ENCODE results near the gene U2AF1.
"Not testable (repeated sequence)": the region's sequence is repeated elsewhere in the genome, so short reads cannot be mapped to it uniquely, and the experiment has no call there.

The U2AF1 gene

DNA sequence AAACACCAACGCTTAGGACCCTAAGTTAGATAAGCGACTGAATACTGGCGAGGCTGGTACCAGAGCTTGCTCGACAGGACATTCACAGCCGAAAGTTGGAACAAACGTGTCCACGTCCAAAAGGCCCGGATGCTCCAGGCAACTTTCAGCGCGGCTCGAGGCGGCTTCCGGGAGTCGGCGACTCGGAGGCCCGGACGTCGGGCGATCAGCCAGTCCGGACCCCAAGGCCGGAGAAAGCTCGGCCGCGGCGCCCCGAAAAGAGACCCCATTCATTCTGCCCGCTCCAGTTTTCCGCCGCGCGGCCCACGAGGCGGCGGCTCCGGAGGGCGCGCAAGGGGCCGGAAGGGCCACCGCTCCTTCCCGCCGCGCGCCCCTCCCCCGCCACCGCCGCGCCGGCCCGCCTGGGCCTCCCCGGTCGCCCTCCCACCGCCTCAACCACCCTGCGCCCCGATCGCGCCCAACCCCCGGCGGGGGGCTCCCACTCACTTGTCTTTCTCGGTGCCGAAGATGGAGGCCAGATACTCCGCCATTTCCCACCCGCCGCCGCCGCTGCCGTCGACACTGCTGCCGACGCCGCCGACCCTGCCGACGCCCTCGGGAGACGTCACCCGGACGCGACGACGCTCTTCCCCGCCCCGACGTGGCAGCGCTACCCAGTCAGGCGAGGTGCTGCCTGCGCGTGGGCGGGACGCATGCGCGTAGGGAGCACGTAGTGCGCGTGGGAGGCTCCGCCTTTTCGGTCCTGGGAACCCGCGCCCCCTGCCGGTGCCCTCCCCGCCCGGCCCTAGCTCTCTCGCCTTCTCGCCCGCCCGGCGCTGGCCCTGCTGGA is at the start of gene U2AF1:
Gene U2AF1, minus strand, starts transcription at position 606 of the 829 bp plus-strand sequence. Its CDS starts 76 bp downstream, at position 530.
- H3K4me1 ChIP-seq (ENCODE audit: control insufficient read depth in 2 of 2, insufficient read depth in 2 of 2, low read length in 2 of 2); H3K36me3 ChIP-seq (ENCODE audit: control insufficient read depth in 2 of 2, insufficient read depth in 2 of 2, low read length in 2 of 2); H3K9ac ChIP-seq (ENCODE audit: low read depth in 1 of 2, low read length in 2 of 2); H3K27me3 ChIP-seq (ENCODE audit: control insufficient read depth in 2 of 2, insufficient read depth in 2 of 2, low read length in 2 of 2); H3K9me3 ChIP-seq (ENCODE audit: control insufficient read depth in 2 of 2, low read length in 2 of 2): not testable (repeated sequence)
- peak within 1 kb of the TSS in 1 of 2 donors; percentile 32 for H3K27ac ChIP-seq (ENCODE audit: low read depth in 2 of 2, low read length in 2 of 2)
- H3K4me3 ChIP-seq (ENCODE audit: low read length in 2 of 2): peak within 1 kb of the TSS in 1 of 2 donors; percentile 69

- not testable (repeated sequence) for H3K4me3 ChIP-seq (ENCODE audit: low read length in 2 of 2); H3K36me3 ChIP-seq (ENCODE audit: control insufficient read depth in 2 of 2, insufficient read depth in 2 of 2, low read length in 2 of 2); H3K27ac ChIP-seq (ENCODE audit: low read depth in 2 of 2, low read length in 2 of 2); H3K4me1 ChIP-seq (ENCODE audit: control insufficient read depth in 2 of 2, insufficient read depth in 2 of 2, low read length in 2 of 2); H3K27me3 ChIP-seq (ENCODE audit: control insufficient read depth in 2 of 2, insufficient read depth in 2 of 2, low read length in 2 of 2); H3K9me3 ChIP-seq (ENCODE audit: control insufficient read depth in 2 of 2, low read length in 2 of 2); H3K9ac ChIP-seq (ENCODE audit: low read depth in 1 of 2, low read length in 2 of 2)
Observed at GRCh38 chr21:43153601-43154000, 46.2 kb upstream of the U2AF1 start.

DNA sequence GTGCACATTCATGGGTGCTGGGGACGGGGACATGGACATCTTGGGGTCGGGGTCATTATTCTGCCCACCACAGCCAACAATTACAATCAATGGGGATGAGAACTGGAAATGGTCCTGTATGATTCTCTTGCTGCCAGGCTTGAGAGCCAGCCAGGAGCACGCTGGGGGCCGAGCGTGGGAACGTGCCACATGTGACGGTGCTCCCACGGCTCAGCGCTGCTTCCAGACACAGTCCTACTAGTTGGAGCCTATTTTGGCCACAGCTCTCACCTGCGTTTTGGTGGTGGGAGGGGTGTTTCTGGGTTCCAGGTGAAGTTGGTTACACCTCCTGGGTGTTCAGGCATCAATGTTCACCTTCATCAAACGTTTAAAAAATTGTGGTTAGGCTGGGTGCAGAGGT is 42.0 kb upstream of the U2AF1 start:
- H3K36me3 ChIP-seq (ENCODE audit: control insufficient read depth in 2 of 2, insufficient read depth in 2 of 2, low read length in 2 of 2); H3K27me3 ChIP-seq (ENCODE audit: control insufficient read depth in 2 of 2, insufficient read depth in 2 of 2, low read length in 2 of 2); H3K9me3 ChIP-seq (ENCODE audit: control insufficient read depth in 2 of 2, low read length in 2 of 2): not testable (repeated sequence)

GRCh38 chr21:43147999-43148398 is 40.6 kb upstream of the U2AF1 start:
- not testable (repeated sequence) for H3K27ac ChIP-seq (ENCODE audit: low read depth in 2 of 2, low read length in 2 of 2); H3K36me3 ChIP-seq (ENCODE audit: control insufficient read depth in 2 of 2, insufficient read depth in 2 of 2, low read length in 2 of 2); H3K4me1 ChIP-seq (ENCODE audit: control insufficient read depth in 2 of 2, insufficient read depth in 2 of 2, low read length in 2 of 2); H3K4me3 ChIP-seq (ENCODE audit: low read length in 2 of 2); H3K27me3 ChIP-seq (ENCODE audit: control insufficient read depth in 2 of 2, insufficient read depth in 2 of 2, low read length in 2 of 2); H3K9me3 ChIP-seq (ENCODE audit: control insufficient read depth in 2 of 2, low read length in 2 of 2); H3K9ac ChIP-seq (ENCODE audit: low read depth in 1 of 2, low read length in 2 of 2)

More for the DNA sequence above, 42.0 kb upstream of the U2AF1 start:
- not testable (repeated sequence) for H3K4me3 ChIP-seq (ENCODE audit: low read length in 2 of 2); H3K9ac ChIP-seq (ENCODE audit: low read depth in 1 of 2, low read length in 2 of 2); H3K27ac ChIP-seq (ENCODE audit: low read depth in 2 of 2, low read length in 2 of 2); H3K4me1 ChIP-seq (ENCODE audit: control insufficient read depth in 2 of 2, insufficient read depth in 2 of 2, low read length in 2 of 2)

GRCh38 chr21:43146637-43147036 is 39.3 kb upstream of the U2AF1 start:
- H3K4me3 ChIP-seq (ENCODE audit: low read length in 2 of 2); H3K9ac ChIP-seq (ENCODE audit: low read depth in 1 of 2, low read length in 2 of 2); H3K27ac ChIP-seq (ENCODE audit: low read depth in 2 of 2, low read length in 2 of 2); H3K9me3 ChIP-seq (ENCODE audit: control insufficient read depth in 2 of 2, low read length in 2 of 2); H3K4me1 ChIP-seq (ENCODE audit: control insufficient read depth in 2 of 2, insufficient read depth in 2 of 2, low read length in 2 of 2); H3K36me3 ChIP-seq (ENCODE audit: control insufficient read depth in 2 of 2, insufficient read depth in 2 of 2, low read length in 2 of 2); H3K27me3 ChIP-seq (ENCODE audit: control insufficient read depth in 2 of 2, insufficient read depth in 2 of 2, low read length in 2 of 2): not testable (repeated sequence)

DNA sequence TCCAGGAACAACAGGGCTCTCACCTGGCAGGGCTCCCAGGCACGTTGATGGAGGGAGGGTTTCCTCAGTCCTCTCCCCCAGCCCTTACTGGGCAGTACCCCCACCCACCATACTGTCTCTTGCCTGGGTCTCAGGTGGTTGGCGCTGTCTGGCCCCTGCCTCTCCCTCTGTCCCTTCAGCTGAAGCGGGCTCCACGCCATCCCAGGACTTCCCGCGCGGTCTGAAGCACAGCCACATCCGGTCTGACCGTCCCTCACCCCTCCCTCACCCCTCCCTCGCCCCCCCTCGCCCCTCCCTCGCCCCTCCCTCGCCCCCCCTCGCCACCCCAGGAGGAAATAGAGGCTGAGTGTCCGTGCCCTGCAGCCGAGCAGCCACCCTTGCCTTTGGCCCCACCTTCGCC is 34.0 kb upstream of the U2AF1 start:
- not testable (repeated sequence) for H3K4me1 ChIP-seq (ENCODE audit: control insufficient read depth in 2 of 2, insufficient read depth in 2 of 2, low read length in 2 of 2)

GRCh38 chr21:43138944-43139343 is 31.6 kb upstream of the U2AF1 start:
- H3K4me1 ChIP-seq (ENCODE audit: control insufficient read depth in 2 of 2, insufficient read depth in 2 of 2, low read length in 2 of 2); H3K36me3 ChIP-seq (ENCODE audit: control insufficient read depth in 2 of 2, insufficient read depth in 2 of 2, low read length in 2 of 2); H3K9me3 ChIP-seq (ENCODE audit: control insufficient read depth in 2 of 2, low read length in 2 of 2); H3K4me3 ChIP-seq (ENCODE audit: low read length in 2 of 2); H3K27ac ChIP-seq (ENCODE audit: low read depth in 2 of 2, low read length in 2 of 2); H3K27me3 ChIP-seq (ENCODE audit: control insufficient read depth in 2 of 2, insufficient read depth in 2 of 2, low read length in 2 of 2); H3K9ac ChIP-seq (ENCODE audit: low read depth in 1 of 2, low read length in 2 of 2): not testable (repeated sequence)

More for the DNA sequence above, 34.0 kb upstream of the U2AF1 start:
- H3K27me3 ChIP-seq (ENCODE audit: control insufficient read depth in 2 of 2, insufficient read depth in 2 of 2, low read length in 2 of 2); H3K9ac ChIP-seq (ENCODE audit: low read depth in 1 of 2, low read length in 2 of 2); H3K9me3 ChIP-seq (ENCODE audit: control insufficient read depth in 2 of 2, low read length in 2 of 2); H3K4me3 ChIP-seq (ENCODE audit: low read length in 2 of 2); H3K36me3 ChIP-seq (ENCODE audit: control insufficient read depth in 2 of 2, insufficient read depth in 2 of 2, low read length in 2 of 2); H3K27ac ChIP-seq (ENCODE audit: low read depth in 2 of 2, low read length in 2 of 2): not testable (repeated sequence)

GRCh38 chr21:43134520-43134919 is 27.1 kb upstream of the U2AF1 start:
- H3K27me3 ChIP-seq (ENCODE audit: control insufficient read depth in 2 of 2, insufficient read depth in 2 of 2, low read length in 2 of 2): not testable (repeated sequence)

GRCh38 chr21:43130094-43130493 is 22.7 kb upstream of the U2AF1 start:
- not testable (repeated sequence) for H3K36me3 ChIP-seq (ENCODE audit: control insufficient read depth in 2 of 2, insufficient read depth in 2 of 2, low read length in 2 of 2); H3K9me3 ChIP-seq (ENCODE audit: control insufficient read depth in 2 of 2, low read length in 2 of 2); H3K4me3 ChIP-seq (ENCODE audit: low read length in 2 of 2); H3K27ac ChIP-seq (ENCODE audit: low read depth in 2 of 2, low read length in 2 of 2); H3K4me1 ChIP-seq (ENCODE audit: control insufficient read depth in 2 of 2, insufficient read depth in 2 of 2, low read length in 2 of 2); H3K9ac ChIP-seq (ENCODE audit: low read depth in 1 of 2, low read length in 2 of 2); H3K27me3 ChIP-seq (ENCODE audit: control insufficient read depth in 2 of 2, insufficient read depth in 2 of 2, low read length in 2 of 2)

More at GRCh38 chr21:43134520-43134919, 27.1 kb upstream of the U2AF1 start:
- not testable (repeated sequence) for H3K4me3 ChIP-seq (ENCODE audit: low read length in 2 of 2); H3K4me1 ChIP-seq (ENCODE audit: control insufficient read depth in 2 of 2, insufficient read depth in 2 of 2, low read length in 2 of 2); H3K27ac ChIP-seq (ENCODE audit: low read depth in 2 of 2, low read length in 2 of 2); H3K36me3 ChIP-seq (ENCODE audit: control insufficient read depth in 2 of 2, insufficient read depth in 2 of 2, low read length in 2 of 2); H3K9ac ChIP-seq (ENCODE audit: low read depth in 1 of 2, low read length in 2 of 2); H3K9me3 ChIP-seq (ENCODE audit: control insufficient read depth in 2 of 2, low read length in 2 of 2)

- not testable (repeated sequence) for H3K4me1 ChIP-seq (ENCODE audit: control insufficient read depth in 2 of 2, insufficient read depth in 2 of 2, low read length in 2 of 2); H3K4me3 ChIP-seq (ENCODE audit: low read length in 2 of 2); H3K36me3 ChIP-seq (ENCODE audit: control insufficient read depth in 2 of 2, insufficient read depth in 2 of 2, low read length in 2 of 2); H3K9me3 ChIP-seq (ENCODE audit: control insufficient read depth in 2 of 2, low read length in 2 of 2); H3K27me3 ChIP-seq (ENCODE audit: control insufficient read depth in 2 of 2, insufficient read depth in 2 of 2, low read length in 2 of 2); H3K9ac ChIP-seq (ENCODE audit: low read depth in 1 of 2, low read length in 2 of 2); H3K27ac ChIP-seq (ENCODE audit: low read depth in 2 of 2, low read length in 2 of 2)
Observed at GRCh38 chr21:43115956-43116355, 8.6 kb upstream of the U2AF1 start.

DNA sequence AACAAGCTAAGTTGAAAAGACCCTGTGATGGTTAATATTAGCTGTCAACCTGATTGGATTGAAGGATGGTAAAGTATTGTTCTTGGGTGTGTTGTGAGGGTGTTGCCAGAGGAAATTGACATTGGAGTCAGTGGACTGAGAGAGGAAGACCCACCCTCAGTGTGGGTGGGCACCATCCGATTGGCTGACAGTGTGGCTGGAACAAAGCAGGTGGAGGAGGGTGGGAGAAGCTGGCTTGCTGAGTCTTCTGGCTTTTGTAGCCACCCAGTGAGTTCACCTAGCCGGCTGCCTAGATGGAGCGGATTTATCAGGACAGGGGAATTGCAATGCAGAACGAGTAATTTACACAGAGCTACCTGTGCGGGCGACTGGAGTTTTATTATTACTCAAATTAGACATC is 7.1 kb upstream of the U2AF1 start:
- not testable (repeated sequence) for H3K4me3 ChIP-seq (ENCODE audit: low read length in 2 of 2); H3K27ac ChIP-seq (ENCODE audit: low read depth in 2 of 2, low read length in 2 of 2); H3K4me1 ChIP-seq (ENCODE audit: control insufficient read depth in 2 of 2, insufficient read depth in 2 of 2, low read length in 2 of 2); H3K9me3 ChIP-seq (ENCODE audit: control insufficient read depth in 2 of 2, low read length in 2 of 2); H3K36me3 ChIP-seq (ENCODE audit: control insufficient read depth in 2 of 2, insufficient read depth in 2 of 2, low read length in 2 of 2); H3K9ac ChIP-seq (ENCODE audit: low read depth in 1 of 2, low read length in 2 of 2); H3K27me3 ChIP-seq (ENCODE audit: control insufficient read depth in 2 of 2, insufficient read depth in 2 of 2, low read length in 2 of 2)

All from mucosa of rectum (tissue), 2 donors.